Measurements from ENCODE around the gene CLDN20. TPM values are rescaled to one million over a fixed set of nuclear protein-coding genes. Genes with fewer than 3 reads are reported as not detected.
"Not testable (repeated sequence)": the region's sequence is repeated elsewhere in the genome, so short reads cannot be mapped to it uniquely, and the experiment has no call there.

The CLDN20 gene
- total RNA-seq (2014; rRNA removed) = not detected in 2 replicates
- polyA plus RNA-seq (2012) = 0.29 TPM

- no peak for DNase-seq (ENCODE audit: low read depth)
Measured at GRCh38 chr6:155263373-155264063, at the start of gene CLDN20. CLDN20 (plus strand) TSS chr6:155264013; CDS start chr6:155275720, 11,707 bp downstream.

- no peak for DNase-seq (ENCODE audit: low read depth)
Measured at GRCh38 chr6:155215906-155216305, 47.9 kb upstream of the CLDN20 start.

GRCh38 chr6:155216312-155217046, 47.3 kb upstream of the CLDN20 start:
- no peak for DNase-seq (ENCODE audit: low read depth)

GRCh38 chr6:155218711-155219110, 45.1 kb upstream of the CLDN20 start:
- not testable (repeated sequence) for DNase-seq (ENCODE audit: low read depth)

- DNase-seq (ENCODE audit: low read depth) = no peak
Measured at GRCh38 chr6:155219299-155219698, 44.5 kb upstream of the CLDN20 start.

- no peak for DNase-seq (ENCODE audit: low read depth)
Measured at GRCh38 chr6:155219858-155220301, 43.9 kb upstream of the CLDN20 start.

- no peak for DNase-seq (ENCODE audit: low read depth)
Measured at GRCh38 chr6:155221086-155221485, 42.7 kb upstream of the CLDN20 start.

GRCh38 chr6:155222506-155222905, 41.3 kb upstream of the CLDN20 start:
- DNase-seq (ENCODE audit: low read depth) = no peak

GRCh38 chr6:155223646-155224451, 40.0 kb upstream of the CLDN20 start:
- peak; percentile 74 for DNase-seq (ENCODE audit: low read depth)

GRCh38 chr6:155224618-155225017, 39.2 kb upstream of the CLDN20 start:
- DNase-seq (ENCODE audit: low read depth) = peak; percentile 36

GRCh38 chr6:155227046-155227445, 36.8 kb upstream of the CLDN20 start:
- no peak for DNase-seq (ENCODE audit: low read depth)

- no peak for DNase-seq (ENCODE audit: low read depth)
Measured at GRCh38 chr6:155228546-155229166, 35.2 kb upstream of the CLDN20 start.

- not testable (repeated sequence) for DNase-seq (ENCODE audit: low read depth)
Measured at GRCh38 chr6:155230975-155231374, 32.8 kb upstream of the CLDN20 start.

GRCh38 chr6:155232848-155233247, 31.0 kb upstream of the CLDN20 start:
- no peak for DNase-seq (ENCODE audit: low read depth)

- no peak for DNase-seq (ENCODE audit: low read depth)
Measured at GRCh38 chr6:155234167-155234566, 29.6 kb upstream of the CLDN20 start.

GRCh38 chr6:155234687-155235086, 29.1 kb upstream of the CLDN20 start:
- DNase-seq (ENCODE audit: low read depth) = no peak

- no peak for DNase-seq (ENCODE audit: low read depth)
Measured at GRCh38 chr6:155235087-155235486, 28.7 kb upstream of the CLDN20 start.

GRCh38 chr6:155237613-155238012, 26.2 kb upstream of the CLDN20 start:
- no peak for DNase-seq (ENCODE audit: low read depth)

- DNase-seq (ENCODE audit: low read depth) = no peak
Measured at GRCh38 chr6:155240905-155241600, 22.8 kb upstream of the CLDN20 start.

- no peak for DNase-seq (ENCODE audit: low read depth)
Measured at GRCh38 chr6:155241966-155242365, 21.8 kb upstream of the CLDN20 start.

GRCh38 chr6:155244434-155244833, 19.4 kb upstream of the CLDN20 start:
- DNase-seq (ENCODE audit: low read depth) = no peak

Measured in LHCN-M2 (cell line).